NCI-H345 treated with DMSO at 0.1 percent for 48 hours (cell line): ENCODE measurements around the gene SNRPA1.
A peak's percentile ranks its signal among the peaks of the same experiment; 100 is the strongest.

Experiments used
- DNase-seq: peaks from one replicate; lab custom pipeline; 2025; ENCODE audit not compliant: unreplicated experiment; lab: John Stamatoyannopoulos, UW

The SNRPA1 gene

DNA sequence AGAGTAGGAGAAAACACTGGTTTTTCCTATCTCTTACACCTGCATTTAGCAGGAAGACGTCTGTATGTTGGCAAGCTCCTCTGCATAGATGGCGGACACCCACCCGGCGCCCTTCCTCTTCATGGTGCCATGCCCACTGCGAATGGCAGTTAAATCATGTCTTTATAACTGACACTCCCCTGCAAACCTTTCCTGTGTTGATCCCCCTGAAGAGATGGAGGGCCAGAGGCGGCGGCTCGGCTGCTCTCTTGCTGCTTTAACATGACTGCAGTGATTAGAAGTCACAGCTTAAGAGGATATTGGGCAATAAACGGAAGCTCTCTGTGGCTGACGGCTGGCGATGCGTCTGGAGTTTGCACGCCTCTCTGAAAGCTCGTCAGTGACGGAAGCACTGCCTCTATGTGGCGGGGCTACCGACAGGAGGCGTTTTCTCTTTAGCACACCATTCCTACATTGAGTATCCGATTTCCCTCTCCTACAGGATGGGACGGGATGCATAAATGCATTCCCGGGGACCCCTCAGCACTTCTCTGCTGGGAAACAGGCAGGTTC, 25.5 kb upstream of the SNRPA1 start:
- DNase-seq = no peak

DNA sequence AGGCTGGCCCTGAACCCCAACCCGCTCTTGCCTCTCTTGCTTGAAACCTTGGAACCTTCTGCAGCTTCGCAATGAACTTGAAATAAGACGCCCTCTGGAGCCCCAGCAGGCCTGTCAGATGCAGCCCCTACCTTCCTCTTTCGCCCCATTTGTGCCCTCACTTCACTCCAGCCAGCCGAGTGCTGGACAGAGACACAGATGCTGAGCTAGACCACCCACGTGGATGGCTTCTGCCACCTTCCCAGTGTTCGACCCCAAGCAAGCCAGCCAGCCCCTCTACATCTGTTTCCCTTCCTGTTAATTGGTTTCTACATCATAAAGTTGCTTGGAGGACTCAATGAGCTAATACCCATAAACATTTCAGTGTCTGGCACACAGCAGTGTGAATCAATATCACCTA, 23.8 kb upstream of the SNRPA1 start:
- no peak for DNase-seq

DNA sequence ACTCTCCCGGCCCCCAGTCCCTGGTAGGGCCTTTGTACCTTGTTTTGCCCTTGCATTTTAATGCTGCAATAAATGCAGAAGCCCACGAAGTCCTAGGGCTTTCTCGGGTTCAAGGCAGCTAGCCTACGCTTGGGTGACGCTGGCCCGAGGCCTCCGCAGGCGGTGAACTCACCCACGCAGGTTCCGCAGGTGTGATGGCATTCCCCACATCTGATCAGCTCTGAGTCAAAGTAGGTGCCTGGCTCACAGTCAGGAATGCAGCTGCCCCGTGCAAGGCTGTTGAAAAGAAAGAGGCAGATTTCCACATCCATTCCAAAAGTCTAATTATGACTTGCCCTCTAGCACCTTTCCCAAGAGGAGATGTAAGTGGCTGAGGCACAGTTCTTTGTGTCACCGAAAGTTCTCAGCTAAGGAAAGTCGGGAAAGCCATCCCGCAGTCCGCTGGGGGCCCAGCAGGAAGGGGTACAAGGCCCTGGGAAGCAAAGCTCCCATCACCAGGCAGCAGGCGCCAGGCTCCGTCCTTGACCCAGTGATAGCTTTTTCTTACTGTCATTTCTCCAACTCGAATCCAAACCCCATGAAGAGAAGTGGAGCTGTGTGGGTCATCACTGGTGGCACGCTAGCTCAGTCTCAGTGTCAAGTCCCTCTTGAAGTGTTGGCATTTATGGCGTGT, 23.2 kb upstream of the SNRPA1 start:
- no peak for DNase-seq

DNA sequence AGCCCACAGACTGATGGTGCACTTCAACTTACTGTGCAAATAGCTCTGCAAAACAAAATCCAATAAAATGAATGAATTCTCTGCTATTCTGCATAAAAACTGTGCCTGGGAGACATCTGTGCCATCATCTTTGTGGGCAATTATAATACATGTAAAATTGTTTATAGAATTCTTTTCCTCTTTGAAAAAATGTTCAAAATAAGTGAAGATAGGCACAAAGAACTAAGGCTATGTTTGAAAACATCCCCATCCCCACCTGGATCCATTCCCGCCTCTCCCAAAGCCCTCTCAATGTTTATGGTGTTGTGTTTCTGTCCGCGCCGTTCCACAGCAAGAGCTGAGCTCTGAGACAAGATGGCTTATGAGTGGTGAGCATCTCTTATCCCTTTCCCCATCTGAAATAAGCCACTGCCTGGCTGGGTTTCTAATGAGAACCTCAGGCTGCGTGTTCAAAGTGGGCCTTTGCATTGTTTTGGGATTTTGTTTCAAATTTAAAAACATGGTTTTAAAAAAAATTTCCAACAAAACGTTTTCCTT, 22.4 kb upstream of the SNRPA1 start:
- no peak for DNase-seq

DNA sequence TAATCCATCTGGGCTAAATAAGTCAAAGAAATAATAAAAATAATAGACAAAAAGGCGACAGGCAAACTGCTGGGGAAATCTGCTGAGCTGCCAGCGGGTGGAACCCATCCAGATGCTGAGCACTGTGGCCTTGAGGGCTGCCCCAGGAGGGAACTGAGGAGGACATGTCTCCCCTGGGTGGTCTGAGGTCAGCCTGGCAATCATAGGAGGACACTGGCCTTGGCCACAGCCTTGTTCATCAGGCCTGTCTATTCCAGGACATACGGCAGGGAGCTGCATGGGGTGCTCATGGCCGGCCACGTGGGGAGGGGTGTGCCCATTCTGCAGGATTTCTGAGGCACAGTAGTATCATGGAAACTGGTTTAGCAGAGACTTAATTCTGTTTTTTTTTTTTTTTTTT, 21.5 kb upstream of the SNRPA1 start:
- DNase-seq = no peak

DNA sequence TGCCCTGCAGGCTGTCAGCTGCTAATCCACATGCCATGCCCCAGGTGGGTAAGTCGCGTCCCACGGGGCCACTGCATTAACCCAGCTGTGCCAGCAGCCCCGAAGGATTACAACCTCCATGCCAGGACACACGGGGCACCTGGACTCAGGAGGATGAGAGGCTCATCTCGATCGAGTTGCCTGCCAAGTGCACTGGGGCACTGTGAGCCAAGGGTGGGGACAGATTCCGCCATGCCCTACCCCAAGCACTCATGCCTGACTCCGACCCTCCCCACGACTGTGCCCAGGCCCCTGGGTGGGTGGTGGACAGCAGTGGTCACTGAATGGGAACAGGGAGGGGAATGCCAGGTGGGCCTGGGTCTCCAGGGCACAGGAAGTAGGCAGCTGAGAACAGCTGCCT, 20.7 kb upstream of the SNRPA1 start:
- no peak for DNase-seq

DNA sequence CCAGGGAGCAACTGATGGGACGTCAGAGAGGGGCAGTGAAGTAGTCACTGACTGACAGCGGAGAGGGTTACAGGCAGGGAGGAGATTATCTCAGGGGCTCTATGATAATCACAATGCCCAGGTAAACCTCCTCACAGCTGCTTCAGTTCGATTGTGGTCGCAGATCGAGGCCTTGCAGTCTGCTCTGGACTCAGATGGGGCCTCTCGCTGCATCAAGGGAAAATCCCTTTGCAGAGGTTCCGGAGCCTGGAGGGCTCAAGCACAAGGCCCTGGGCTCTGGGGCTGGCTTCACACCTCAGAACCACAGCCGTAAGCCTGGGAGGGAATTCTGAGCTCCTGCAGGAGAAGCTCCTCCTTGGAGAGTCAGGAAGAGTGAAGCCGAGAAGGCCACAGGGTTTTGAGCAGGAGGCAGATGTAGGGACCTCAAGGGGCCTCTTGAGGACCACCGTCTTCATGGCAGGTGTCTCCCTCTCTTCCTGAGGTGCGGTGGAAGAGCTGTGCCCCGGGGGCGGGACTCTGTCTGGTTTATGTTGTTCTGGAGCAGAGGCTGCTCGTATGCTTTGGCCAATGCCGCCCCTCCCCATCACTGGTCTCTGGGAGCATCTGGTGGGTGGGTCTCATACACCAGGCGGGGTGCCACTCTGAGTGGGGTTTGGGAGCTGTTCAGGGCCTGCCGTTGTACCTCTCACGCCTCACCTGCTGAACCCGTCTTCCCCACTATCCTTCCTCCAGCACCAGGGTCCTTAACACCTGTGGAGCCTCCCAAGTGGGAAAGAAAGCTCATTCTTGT, 19.5 kb upstream of the SNRPA1 start:
- DNase-seq = no peak

DNA sequence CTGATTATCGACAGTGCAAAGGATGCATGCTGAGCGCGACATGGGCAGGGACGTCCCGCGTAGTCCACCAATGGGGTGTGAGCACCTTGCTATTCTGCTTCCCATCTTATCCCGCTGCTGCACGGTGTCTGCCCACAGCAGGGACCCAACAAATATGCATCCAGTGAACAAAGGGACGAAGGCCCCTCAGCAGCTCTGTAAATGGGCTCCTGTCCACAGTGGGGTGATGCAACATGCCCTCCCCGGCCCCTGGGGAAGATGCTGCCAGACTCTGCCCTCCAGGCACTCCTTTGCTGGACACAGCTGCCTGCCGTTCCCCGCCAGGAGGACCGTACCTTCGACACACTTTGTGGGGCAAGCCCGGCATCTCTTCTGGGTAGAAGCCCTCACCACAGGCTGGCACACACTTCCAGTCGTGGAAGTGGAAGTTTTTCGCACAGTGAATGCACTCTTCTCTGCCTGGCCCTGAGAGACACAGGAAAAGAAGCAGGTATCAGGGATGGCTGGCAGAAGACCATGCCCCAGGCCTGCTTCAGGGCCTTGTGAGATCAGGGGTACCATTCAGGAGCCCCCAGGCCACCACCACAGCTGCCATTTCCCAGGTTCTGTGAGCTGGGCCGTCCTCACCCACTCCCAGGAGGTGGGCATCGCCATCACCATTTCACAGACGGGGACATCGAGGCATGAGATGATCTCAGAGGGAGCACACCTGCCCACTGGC, 18.2 kb upstream of the SNRPA1 start:
- DNase-seq = no peak

DNA sequence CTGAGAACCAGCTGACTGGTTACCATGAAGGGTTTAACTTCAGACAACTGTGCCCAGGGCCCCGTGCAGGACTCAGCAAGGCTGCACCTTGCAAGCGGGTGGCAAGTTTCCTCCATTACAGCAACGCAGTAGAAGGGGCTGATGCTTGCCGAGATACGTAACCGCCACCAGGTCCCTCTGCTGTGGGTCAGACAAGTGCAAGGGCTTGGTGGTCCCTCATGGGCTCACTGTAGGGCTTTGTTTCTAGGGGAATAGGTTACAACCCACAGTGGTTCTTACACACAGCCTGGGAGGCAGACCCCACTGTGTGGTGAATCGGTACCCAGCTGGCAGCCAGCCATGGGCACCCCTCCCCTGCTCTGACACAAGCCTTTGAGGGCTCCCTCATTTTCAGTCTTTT, 15.5 kb upstream of the SNRPA1 start:
- no peak for DNase-seq

DNA sequence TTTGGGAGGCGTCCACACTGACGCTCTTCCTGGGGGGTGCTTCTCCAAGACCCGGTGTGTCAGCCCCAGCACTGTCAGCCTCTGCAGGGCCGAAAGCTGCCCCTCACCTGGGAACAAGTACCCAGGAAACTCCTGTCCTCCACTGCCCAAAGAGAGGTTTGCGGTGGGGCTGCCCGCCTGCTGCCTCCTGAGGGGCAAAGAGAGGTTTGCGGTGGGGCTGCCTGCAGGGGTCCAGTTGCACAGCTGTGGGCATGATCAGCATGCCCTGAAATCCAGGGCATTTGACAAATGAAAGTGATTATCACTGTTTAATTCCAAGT, 15.1 kb upstream of the SNRPA1 start:
- DNase-seq = no peak

DNA sequence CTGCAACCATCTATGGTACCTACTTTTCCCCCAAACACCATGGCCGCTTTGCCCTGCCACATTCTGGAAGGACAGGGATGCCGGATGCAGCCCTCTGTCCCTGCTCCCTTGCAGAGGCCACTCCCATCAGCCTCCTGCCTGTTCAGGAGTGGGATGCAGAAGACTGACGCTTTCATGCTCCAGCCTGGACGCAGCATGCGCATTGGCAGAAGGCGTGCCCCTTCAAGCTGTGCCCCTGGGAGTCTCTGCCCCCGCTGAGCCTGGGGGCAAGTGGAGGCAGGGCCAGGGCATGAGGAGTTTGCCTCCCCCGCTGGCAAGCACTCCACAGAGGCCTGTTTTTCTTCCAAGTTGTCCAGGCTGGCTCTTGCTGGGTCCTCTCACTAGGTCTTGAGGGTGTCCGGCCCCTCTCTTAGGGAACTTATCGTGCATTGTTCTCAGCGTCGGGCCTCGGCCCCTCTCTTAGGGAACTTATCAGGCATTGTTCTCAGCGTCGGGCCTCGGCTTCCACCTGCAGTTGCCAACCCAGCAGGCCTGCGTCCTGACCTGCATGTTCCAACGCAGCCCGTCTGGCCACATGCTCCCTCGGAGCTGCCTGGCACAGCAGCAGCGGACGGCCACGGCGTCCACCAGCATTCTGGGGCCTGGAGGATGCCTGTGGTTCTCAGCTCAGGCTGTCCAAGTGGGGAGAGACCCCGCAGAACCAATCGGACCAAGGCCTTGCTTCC, 14.6 kb upstream of the SNRPA1 start:
- peak; percentile 40 for DNase-seq

DNA sequence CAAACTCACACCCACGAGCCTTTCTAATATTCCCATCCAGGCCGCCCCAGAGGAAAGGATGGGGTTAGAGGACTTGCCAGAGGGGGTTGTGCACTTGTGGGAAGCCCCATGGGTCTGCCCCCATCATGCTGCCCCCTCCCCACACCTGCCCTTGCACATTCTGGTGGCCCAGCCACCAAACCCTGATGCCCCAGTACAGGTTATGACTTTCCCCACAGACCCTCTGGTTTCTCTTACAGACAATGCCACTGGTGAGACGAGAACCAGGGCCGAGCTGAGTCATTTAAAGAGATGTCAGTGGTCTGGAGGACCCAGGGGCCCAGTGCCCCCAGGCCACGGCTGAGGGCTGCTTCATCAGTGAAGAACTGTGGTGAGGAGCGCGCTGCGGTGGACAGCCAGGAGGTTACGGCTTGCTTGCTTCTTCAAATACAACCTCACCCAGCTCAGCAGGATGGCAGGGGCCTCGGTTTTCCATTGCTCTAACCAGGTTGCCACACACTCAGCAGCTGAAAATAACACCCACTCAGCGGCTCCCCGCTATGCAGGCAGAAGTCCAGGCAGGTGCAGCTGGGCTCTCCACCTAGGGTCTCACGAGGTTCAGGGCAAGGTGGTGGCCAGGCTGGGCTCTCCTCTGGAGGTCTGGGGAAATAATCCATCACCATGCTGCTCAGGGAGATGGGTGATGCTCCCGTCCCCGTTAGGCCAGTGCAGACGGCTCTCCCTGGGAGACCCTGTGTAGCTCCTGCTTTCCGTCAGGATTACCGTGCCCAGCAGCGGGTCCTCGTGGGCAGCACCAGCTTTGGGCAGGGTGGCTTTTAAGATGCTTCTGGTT, 13.8 kb upstream of the SNRPA1 start:
- peak; percentile 64 for DNase-seq

DNA sequence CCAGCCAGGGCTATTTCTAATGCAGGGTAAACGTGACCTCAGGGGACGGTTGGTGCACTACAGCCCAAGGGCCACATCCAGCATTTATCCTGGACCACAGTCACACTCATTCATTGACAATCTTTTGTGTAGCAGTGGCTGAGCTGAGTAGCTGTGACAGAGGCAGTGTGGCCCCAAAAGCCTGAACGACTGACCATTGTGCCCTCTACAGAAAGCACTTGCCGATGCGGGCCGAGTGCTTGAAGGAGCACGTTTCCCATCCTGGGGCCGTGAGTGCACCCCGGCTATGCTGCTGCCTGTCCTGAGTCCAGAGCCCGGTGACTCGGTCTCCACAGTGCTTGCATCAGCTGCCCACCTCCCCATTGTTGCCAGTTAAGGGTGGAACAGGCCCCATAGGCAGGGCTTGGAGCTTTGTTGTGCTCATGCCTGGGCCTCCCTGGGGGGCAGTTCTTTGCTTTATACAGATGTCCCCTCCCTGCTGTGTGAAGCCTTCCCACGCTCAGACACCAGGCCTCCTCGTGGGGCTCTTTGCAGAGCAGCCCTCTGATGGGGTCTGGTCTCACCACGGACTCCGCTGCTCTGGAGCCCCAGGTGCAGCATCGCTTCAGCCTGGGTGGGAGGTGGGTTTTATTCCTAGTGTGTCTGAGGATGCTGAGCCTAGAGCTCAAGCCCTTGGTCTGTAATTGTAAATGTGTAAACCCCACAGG, 13.0 kb upstream of the SNRPA1 start:
- DNase-seq = no peak

DNA sequence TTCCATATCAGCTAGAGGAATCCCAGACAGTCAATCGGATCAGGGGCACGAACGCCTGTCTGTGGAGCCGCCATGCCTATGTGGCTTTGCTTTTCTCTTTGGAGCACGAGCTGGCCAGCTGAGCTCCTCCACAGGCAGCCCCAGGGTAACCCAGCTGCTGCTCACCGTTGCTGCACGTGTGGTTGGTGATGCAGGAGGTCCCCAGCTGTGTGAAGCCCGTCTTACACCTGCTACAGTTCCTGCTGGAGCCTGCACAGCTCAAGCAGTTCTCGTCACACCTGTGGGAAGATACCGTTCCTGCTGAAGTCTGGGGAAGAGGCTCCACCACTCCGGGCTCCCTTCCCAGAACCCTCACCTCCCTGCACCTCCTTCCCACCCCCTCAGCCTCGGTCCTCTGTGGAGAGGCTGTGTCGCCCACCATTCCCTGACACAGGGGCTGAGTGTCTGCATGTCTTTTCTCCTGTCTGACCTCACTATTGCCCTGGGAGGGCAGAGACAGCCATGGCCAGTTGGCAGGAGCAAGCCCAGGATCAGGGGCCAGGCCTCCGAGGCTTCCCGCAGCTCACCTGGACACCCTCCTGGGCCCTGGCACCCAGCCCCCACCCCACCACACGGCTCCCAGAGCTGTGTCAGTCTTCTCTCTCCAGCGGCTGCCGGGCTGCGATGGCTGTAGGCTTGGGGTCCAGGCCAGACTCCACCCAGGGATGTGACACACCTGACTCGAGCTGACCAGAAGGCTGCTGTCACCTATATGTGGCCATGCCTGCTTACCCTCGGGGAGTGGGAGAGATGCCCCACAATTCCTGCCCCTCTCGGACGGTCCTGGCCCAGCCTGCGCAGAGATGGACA, 12.2 kb upstream of the SNRPA1 start:
- DNase-seq = peak; percentile 65

DNA sequence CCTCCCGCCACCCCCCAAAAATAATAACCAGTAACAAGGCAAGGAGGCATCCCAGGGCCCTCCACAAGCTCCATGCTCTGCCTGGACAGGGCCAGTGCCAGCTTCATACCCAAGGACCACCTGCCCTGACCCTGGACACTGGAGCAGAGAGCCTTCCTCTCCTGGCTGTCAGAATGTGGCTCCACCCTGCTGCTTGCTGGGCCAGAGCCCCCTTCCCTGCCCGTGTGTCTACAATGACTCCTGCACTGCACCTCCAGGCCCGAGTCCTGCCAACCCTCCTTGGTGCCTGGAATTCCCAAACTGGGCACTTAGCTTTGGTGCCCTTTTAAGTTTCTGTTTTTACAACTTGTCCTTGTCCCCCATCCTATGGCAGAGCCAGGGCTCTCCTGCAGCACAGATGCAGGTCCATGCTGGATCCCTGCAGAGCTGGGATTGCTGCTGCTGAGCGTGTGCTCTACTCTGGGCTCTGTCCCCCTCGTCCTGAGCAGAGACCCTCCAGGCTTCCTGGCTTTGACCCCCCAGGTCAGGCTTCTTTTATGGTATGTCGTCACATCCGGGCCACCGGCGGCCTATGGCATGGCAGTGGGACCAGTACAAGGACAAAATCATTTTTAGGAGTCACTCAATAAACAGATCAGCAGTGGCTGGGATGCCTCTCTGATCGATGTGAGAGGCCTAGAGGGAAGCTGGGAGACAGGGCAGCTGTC, 11.4 kb upstream of the SNRPA1 start:
- no peak for DNase-seq

DNA sequence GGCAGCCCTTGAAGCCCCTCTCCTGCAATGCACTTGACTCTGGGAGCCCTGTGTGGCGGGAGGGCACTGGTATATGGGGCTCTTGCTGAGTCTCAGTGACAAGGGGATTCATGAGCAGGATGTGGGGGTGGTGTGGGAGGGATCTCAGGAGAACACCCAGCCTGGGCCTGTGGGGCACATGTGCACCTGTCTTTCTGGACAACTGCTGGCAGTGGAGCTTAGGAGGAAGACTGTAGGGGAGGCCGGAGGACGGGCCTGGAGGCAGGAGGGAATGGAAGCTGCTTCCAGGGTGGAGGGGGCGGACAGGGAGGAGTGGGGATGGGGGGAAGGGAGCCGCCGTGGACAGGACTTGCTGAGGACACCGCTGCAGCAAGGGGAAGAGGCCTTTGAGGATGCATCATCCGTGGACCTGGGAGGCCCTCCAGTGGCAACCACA, 10.8 kb upstream of the SNRPA1 start:
- DNase-seq = no peak

DNA sequence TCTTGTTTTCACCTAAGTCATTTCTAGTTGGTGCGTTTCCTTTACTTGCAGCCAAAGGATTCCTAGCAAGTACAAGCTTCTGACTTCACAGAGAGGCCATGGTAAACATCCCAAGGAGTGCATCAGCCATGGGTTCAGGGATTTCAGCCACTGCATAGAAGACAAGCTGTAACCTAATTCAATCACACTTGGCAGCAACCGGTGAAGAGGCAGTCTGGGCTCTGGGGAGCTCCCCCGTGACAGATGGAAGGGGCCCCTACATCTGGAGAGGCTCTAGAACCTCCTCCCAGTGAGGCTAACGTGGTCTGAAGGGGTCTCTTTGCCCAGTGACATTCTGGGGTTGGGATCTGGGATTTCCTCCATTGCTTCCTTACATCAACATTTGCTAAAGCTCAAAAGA, 8.4 kb upstream of the SNRPA1 start:
- no peak for DNase-seq
